Hippocampal formation (tissue), 2 donors: ENCODE results near the gene PPEF2.

ENCODE experiments used
- DNase-seq, 2 donors: peaks; one replicate each; lab custom pipeline; 2025; lab: John Stamatoyannopoulos, UW

The PPEF2 gene

GRCh38 chr4:75831856-75832405 lies 70.3 kb downstream of the PPEF2 start:
- DNase-seq, result no peak

- DNase-seq, result no peak
Measured at GRCh38 chr4:75830906-75831305, 71.3 kb downstream of the PPEF2 start.

DNA sequence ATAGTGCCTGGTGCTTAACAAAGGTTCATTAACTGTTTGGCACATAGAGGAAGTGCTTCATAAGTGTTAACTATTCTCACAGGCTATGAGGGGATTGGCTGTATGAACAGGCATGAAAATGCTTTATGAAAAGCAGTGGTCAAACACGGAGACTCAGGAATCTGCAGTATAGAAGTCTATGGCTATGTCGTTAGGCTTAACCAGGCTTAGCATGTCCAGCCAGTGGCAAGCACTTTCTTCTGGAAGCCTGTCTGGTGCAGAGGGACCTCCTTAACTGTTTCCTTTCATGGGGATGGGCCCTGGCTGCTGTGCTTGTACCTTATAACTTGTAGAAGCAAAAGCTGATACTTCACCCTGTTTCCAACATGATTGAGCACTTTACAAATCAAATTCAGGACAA lies 78.4 kb downstream of the PPEF2 start:
- no peak for DNase-seq

DNA sequence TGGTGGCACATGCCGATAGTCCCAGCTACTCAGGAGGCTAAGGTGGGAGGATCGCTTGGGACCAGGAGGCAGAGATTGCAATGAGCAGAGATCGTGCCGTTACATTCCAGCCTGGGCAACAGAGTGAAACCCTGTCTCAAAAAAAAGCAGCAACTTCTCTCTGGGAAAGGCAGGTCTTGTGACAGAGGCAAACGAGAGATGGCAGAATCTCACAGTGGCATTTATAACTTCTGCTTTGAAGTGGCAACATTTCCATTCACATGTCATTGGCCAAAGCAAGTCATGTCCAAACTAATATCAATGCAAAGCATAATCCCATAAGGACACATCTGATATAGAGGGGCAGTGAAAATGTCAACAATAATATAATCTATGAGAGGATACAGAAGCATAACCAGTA lies 79.8 kb downstream of the PPEF2 start:
- DNase-seq, result no peak

GRCh38 chr4:75821966-75822365 lies 80.3 kb downstream of the PPEF2 start:
- no peak for DNase-seq

DNA sequence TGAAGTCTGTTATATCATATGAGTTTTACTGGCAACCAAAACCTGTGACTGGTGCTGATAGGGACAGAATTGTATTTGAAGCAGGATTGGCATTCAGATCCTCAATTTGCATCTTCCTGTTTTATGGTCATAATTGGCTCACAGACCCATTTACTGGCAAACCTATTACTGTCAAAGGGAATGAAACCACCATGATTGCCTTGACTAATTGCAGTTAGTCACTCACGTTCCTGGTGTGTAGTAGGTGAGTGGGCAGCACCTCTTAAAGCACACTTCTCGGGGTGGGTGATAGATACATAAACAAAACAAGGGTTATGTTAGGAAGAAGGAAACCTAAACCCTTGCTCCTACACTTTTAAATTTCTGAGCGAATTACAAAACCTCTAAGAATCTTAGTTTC lies 81.0 kb downstream of the PPEF2 start:
- no peak for DNase-seq

DNA sequence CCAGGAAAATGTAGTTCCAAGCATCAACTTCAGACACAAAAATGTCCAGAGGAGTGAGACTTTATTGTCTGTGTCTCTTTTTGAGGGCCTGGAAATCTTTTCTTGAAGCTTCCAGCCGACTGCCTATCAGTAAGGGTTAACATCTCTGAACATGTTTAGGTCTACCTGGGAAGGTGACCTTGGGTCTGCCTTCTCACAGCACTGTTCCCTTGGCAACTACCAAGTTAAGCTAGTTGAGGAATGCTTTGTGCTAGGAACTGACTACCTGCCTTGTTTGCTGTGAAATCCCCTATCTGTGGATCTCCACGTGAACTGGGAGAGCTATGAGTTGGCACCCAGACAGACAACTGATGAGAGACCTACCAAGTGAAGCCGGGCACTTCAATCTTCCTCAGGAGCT lies 81.6 kb downstream of the PPEF2 start:
- no peak for DNase-seq

DNA sequence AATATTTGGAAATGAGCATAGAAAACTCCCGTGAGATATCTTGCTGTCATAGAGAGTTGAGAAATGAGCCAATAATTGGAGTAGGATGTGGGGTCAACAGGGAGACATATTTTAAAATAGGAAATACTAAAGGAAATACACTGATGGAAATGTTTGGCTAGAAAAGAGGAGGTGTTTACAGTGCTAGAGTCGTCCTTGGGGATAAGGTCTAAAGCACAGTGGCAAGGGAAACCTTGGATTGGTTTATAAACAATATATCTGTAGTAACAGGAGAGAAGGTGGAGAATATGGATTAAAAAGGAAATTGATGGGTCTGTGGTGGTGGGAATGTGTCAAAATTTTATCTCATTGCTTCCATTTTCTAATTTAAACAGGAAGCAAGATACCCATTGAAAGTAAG lies 82.1 kb downstream of the PPEF2 start:
- DNase-seq, result no peak

- no peak for DNase-seq
Measured at GRCh38 chr4:75819121-75819520, 83.1 kb downstream of the PPEF2 start.

- DNase-seq, result no peak
Measured at GRCh38 chr4:75817901-75818300, 84.4 kb downstream of the PPEF2 start.
